Measurements from ENCODE around the gene NELL1. TPM values are rescaled to one million over a fixed set of nuclear protein-coding genes. Genes with fewer than 3 reads are reported as not detected.

NELL1 gene
- total RNA-seq, 1 experiment from 2014 or later, result not detected

DNA sequence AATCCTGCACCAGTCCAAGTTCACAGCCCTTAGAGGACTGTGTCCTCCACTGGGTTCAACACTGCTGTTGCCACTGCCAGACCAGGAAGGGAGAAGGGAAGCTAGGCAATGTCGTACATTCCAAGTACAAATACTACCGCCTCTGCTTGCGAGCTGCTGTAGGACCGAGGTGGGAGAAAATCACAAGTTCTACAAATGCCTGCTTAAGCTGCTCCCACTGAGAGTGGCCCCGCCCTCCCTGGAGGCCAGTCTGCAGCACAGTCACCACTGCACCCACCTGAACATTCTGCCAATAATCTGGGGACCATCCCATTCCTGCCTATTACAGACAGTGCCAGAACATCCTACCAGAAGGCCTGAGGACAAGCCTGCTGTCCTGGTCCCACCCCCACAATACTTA is 816.0 kb downstream of the NELL1 start:
- no peak for TF ChIP-seq SIN3A (IDR thresholded peaks at IDR 0.05; ENCODE audit: borderline replicate concordance, insufficient read depth, low read depth, low read length)
- TF ChIP-seq REST (IDR thresholded peaks at IDR 0.05; ENCODE audit: insufficient read depth in 1 of 2, low read depth in 2 of 2, low read length in 1 of 2), result no peak
- no peak for TF ChIP-seq TCF7L2 (IDR thresholded peaks at IDR 0.05; ENCODE audit: low read depth, low read length)
- TF ChIP-seq CTCF (IDR thresholded peaks at IDR 0.05), result no peak
- TF ChIP-seq POLR2AphosphoS5 (IDR thresholded peaks at IDR 0.05; ENCODE audit: low read depth, low read length), result no peak
- in situ Hi-C loops (cut with HindIII; ENCODE audit: low pct_unique_long_range_greater_than_20kb, low sequenced_read_pairs), result no loop called here
- Histone ChIP-seq H3K27ac (ENCODE audit: low read length) (no peak overlapping the region), H3K27me3 (ENCODE audit: control insufficient read depth, insufficient read depth, low read length) (no peaks in the 10 kb centered on the region), H3K4me1 (ENCODE audit: control insufficient read depth, insufficient read depth, low read length) (no peaks in the 10 kb centered on the region), H3K4me3 (ENCODE audit: low read depth in 2 of 2, low read length in 2 of 2) (no peak overlapping the region), H3K9me3 (ENCODE audit: control insufficient read depth, insufficient read depth, low read depth, low read length) (no peaks in the 10 kb centered on the region), H3K36me3 (ENCODE audit: control insufficient read depth, insufficient read depth, low read length) (no peaks in the 10 kb centered on the region)
- intact Hi-C loops (cut with micrococcal nuclease; ENCODE audit: unreplicated experiment), result no loop called here
- CTCF ChIA-PET, result no interaction called here
- POLR2A ChIA-PET, result no interaction called here
- DNase-seq (ENCODE audit: low read depth, low spot score), result no peak
- no peak for ATAC-seq
- no TSS peak for BruUV-seq (replicated peaks)

- TF ChIP-seq CTCF (IDR thresholded peaks at IDR 0.05) (no peak), SIN3A (IDR thresholded peaks at IDR 0.05; ENCODE audit: borderline replicate concordance, insufficient read depth, low read depth, low read length) (no peak), REST (IDR thresholded peaks at IDR 0.05; ENCODE audit: insufficient read depth in 1 of 2, low read depth in 2 of 2, low read length in 1 of 2) (no peak), POLR2AphosphoS5 (IDR thresholded peaks at IDR 0.05; ENCODE audit: low read depth, low read length) (no peak), TCF7L2 (IDR thresholded peaks at IDR 0.05; ENCODE audit: low read depth, low read length) (no peak)
Measured at GRCh38 chr11:21489416-21490115, 820.2 kb downstream of the NELL1 start.

More at GRCh38 chr11:21489416-21490115, 820.2 kb downstream of the NELL1 start:
- CTCF ChIA-PET, result no interaction called here
- intact Hi-C loops (cut with micrococcal nuclease; ENCODE audit: unreplicated experiment) (no loop called here), in situ Hi-C loops (cut with HindIII; ENCODE audit: low pct_unique_long_range_greater_than_20kb, low sequenced_read_pairs) (no loop called here)
- POLR2A ChIA-PET, result no interaction called here
- Histone ChIP-seq H3K27me3 (ENCODE audit: control insufficient read depth, insufficient read depth, low read length) (no peaks in the 10 kb centered on the region), H3K4me1 (ENCODE audit: control insufficient read depth, insufficient read depth, low read length) (no peaks in the 10 kb centered on the region), H3K4me3 (ENCODE audit: low read depth in 2 of 2, low read length in 2 of 2) (no peak overlapping the region), H3K9me3 (ENCODE audit: control insufficient read depth, insufficient read depth, low read depth, low read length) (no peaks in the 10 kb centered on the region), H3K27ac (ENCODE audit: low read length) (no peak overlapping the region), H3K36me3 (ENCODE audit: control insufficient read depth, insufficient read depth, low read length) (no peaks in the 10 kb centered on the region)
- no peak for ATAC-seq
- BruUV-seq (replicated peaks), result no TSS peak
- no peak for DNase-seq (ENCODE audit: low read depth, low spot score)
